Stimulated activated CD8-positive, alpha-beta memory T cell treated with anti-CD3 and anti-CD28 coated beads, Interleukin-15, amount 100 ng/mL, for 48 hours (primary cell): ENCODE results near the gene ZNF705A.
"Not testable (repeated sequence)": the region's sequence is repeated elsewhere in the genome, so short reads cannot be mapped to it uniquely, and the experiment has no call there.

ENCODE experiments used
- DNase-seq, 2 donors: peaks; one replicate each; pipeline ENCODE4 v3.0.0-alpha.2; 2020; ENCODE audit warnings: low read depth in 2 of 2

ZNF705A gene

DNA sequence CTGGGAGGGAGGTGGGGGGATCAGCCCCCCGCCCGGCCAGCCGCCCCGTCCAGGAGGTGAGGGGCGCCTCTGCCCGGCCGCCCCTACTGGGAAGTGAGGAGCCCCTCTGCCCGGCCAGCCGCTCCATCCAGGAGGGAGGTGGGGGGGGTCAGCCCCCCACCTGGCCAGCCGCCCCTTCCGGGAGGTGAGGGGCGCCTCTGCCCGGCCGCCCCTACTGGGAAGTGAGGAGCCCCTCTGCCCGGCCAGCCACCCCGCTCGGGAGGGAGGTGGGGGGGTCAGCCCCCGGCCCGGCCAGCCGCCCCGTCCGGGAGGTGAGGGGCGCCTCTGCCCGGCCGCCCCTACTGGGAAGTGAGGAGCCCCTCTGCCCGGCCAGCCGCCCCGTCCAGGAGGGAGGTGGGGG is 27.4 kb downstream of the ZNF705A start:
- DNase-seq = not testable (repeated sequence)

DNA sequence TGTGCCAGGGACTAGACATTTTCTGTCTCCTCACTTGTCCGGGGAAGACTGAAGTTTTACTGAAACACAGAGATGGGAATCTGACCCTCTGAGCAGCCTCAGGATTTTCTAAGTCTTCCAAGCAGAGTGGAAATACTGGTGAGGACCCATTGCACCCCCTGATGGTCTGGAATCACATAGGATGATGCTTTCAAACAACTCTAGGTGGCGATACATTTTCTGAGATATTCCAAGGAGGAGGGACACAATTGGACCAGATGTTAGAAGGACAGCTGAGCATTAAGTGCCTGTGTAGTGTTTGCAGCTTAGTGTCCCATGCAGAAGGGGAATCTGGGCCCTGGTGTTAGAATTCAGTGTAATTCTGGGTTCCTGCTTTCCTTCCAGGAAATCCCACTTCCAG is 31.3 kb downstream of the ZNF705A start:
- DNase-seq = not testable (repeated sequence)

DNA sequence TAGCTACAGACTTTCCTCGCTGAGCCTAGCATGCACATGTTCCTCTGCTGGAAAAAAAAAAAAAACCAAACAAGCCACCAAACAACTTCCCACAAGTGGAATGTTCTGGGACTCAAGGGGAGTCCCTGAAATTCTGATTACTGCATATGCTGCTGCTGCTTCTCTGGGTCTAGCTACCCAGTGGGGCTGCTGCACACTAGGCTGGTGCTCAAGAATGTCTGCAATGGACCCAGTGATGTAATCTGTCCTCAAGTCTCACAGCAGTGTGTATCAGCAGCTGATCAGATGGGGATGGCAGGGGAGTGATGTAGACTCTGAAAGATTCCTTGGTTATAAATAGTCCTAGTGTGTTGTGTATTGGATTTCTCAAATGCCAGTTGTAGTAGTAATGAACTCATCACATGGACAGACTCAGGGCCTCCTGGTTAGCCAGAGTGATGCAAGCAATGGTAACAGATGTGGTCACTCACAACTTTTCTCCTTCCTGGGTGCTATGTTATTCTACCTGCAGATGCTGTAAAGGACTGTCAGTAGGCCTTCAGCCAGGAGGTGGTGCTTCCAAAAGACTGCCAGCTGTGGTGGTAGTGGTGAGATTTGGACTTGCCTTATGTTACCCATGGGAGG is 41.0 kb downstream of the ZNF705A start:
- not testable (repeated sequence) for DNase-seq

DNA sequence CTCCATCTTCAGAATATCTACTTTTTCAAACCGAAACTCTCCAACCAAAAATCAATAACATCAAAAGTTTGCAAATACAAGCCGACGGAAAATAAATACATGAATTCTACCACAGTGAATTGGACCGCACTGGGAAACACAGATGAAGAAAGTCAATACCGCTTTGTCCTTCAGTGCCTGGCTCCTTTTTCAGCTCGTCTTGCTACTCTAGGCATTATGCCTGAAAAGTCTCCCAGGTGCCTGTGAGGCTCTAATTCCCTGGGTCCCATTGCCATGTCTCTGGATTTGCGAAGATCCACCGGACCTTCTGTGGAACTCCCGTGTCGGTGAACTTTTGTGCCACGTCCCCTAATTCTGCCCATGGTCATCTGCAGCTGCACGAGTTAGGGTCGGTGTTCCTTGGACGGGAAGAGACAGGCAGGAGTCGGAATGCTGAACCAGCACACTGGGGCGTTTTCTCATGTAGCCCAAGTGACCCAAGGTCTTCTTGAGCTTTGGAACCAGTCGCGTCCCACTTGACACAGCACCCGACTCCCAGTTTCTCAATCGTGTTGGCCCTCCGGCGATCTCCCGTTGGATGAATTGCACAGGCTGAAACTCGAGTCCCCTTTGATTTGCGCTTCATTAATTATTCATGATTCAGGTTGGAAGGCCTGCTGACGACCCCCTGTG is 62.0 kb downstream of the ZNF705A start:
- DNase-seq = not testable (repeated sequence)

DNA sequence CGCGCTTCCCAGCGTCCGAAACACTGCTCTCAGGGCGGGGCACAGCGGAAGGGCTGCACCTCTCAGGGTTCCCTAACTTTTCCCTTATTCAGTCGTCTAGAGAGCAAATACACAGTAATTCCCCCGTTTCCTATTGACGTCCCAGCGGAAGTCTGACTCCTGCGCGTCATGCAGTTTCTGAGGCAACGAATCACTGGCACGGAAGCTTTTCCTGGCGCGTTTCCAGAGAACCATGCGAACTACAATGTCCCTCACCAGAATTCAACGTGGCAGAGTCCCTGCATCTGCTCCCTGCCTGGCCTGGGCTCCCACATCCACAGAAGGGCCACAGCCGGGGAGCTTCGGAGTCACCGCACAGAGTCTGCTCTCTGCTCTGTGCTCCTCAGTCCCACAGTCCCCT is 64.6 kb downstream of the ZNF705A start:
- DNase-seq = not testable (repeated sequence)

DNA sequence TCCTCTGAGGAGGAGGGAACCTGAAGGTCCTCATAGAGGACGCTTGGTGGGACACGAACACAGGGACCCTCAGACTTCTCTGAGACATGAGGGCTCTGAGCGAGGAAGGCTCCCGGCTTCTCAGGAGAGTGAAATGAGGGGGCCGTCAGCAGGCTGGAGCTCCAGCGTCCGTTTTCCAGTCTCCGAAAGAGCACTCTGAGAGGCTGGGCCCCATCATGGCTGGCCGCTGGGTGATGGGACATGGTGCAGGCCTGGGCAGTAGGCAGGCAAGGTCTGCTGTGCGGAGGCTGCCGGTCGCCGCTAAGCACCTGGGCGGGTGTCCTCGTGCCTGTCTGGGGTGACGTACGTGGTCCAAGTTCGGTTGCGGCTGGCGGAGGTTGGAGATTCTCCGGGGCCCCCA is 65.0 kb downstream of the ZNF705A start:
- DNase-seq = not testable (repeated sequence)

DNA sequence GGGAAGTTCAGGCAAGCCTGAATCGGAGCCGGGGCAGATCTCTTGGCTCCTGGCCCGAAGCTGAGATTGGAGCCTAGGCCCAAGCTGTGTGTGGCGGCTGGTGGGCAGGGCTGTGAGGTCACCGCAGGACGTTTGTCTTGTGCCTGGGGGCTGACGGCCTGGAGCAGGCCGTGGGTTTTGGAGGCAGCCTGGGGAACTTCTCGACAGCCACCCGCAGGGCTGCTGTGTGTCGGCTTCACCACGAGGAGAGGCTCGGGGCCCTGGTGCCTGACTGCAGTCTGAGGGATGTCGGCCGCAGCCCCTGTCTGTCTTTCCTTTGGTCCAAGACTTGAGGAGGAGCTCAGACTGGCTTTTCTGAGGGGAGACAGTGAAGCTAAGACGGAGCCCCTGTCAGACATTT is 65.5 kb downstream of the ZNF705A start:
- DNase-seq = not testable (repeated sequence)

DNA sequence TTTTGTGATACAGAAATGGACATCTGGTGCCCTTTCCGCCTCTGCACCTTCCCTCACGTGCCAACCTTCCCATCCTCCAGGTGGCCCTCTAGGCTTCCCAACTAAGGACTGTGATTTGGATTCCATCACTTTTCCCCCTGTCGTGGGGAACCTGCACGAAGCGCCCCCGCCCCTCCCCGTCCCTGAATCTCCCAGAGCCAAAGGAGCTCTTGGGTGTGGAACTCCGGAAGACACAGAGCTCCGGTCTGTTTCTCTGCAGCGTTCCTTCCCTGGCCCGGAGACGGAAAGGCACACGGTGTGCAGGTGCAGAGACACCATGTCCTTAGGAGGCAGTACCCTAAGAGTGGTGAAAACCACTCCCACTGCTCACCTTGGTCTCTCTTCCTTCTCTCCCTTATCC is 66.8 kb downstream of the ZNF705A start:
- DNase-seq = not testable (repeated sequence)

DNA sequence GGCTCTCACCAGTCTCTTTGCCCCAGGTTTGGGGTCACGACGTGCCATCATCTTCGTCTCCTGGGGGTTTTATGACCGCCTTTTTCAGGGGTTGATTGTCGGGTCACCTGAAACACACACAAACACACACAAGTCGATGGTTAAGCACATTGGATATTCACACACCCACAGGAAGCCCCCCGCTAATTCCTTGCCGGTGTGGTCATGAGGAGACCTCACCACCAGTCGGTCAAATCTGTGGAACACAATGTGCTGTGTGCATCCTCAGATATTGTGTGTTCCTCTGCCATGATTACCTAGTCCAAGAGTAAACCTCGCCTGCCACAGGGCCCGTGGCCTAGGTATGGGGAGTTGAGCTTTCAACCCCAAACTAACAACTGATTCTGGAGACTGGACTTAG is 68.0 kb downstream of the ZNF705A start:
- not testable (repeated sequence) for DNase-seq

DNA sequence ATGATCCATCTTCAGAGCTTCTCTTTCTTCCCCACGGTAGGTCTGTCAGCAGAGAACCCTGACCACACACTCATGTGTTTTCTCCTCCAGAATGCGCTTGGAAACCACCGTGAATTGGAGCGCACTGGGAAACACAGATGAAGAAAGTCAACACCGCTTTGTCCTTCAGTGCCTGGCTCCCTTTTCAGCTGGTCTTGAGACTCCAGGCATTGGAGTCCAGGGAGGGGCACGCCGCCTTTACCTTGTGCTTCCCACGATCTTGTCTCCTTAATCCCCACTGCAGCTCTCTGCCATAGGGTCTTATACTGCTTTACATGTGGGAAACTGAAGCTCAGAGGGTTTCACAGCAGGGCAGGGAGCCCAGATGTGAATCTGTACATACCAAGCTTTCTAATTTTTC is 69.5 kb downstream of the ZNF705A start:
- no peak for DNase-seq

DNA sequence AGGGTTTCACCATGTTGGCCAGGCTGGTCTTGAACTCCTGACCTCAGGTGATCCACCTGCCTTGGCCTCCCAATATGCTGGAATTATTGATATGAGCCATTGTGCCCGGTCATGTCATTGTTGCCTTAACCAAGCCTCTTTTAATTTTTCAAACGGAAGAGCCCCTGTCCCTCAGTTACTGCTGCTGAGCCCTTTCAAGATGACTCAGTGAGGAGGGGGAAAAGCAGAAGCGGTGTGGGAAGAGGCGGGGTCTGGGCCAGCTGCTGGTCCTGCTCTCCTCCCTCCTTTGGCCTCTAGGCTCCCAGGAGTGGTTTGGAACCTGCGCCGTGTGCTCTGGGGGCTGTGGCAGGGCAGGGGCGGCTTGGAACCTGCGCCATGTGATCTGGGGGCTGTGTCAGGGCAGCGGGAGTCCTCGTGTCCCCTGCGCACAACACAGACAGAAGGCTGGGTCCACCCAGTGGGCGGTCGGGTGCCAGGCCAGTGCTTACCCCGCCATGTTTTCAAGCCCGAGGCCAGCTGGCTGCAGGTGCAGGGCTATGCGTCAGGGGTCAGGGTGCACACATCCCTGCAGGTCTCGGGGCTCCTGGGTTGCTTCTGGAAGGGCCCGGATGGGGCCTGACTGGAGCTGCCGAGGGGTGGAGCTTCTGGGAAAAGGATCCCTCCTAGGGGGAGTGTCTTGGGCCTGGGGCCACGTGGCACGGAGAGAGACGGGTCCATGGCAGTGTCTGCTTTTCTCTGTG is 70.3 kb downstream of the ZNF705A start, which contains the start of gene FAM90A1:
Gene FAM90A1, minus strand, starts transcription at position 627 of the 740 bp plus-strand sequence. CDS start 2,786 bp downstream, outside the sequence.
- peak in 1 of 2 donors; percentile 9 for DNase-seq

DNA sequence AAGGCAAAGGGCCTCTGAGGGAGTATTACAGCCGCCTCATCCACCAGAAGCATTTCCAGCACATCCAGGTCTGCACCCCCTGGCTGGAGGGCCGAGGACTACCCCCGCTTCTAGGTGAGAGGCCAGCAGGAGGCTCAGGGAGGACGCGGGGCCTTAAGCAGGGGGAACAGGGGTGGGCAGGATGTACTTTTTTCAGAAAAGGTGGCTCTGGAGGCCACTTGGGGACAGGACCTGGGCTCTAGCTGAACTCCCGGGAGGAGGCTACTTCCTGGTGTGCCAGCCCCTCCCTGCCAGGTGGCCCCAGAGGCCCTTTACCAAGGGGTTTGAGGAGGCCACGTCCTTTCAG is 70.9 kb downstream of the ZNF705A start:
- DNase-seq = not testable (repeated sequence)

DNA sequence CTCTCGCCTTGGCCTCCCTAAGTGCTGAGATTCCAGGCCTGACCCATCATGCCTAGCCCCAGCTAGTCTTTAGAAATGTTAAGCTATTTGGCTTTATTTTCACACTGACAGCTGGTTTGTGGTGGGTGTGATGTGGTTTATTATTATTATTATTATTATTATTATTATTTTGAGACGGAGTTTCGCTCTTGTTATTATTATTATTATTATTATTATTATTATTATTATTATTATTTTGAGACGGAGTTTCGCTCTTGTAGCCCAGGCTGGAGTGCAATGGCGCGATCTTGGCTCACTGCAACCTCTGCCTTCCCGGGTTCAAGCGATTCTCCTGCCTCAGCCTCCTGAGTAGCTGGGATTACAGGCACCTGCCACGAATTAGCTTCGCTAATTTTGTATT is 71.8 kb downstream of the ZNF705A start:
- not testable (repeated sequence) for DNase-seq

DNA sequence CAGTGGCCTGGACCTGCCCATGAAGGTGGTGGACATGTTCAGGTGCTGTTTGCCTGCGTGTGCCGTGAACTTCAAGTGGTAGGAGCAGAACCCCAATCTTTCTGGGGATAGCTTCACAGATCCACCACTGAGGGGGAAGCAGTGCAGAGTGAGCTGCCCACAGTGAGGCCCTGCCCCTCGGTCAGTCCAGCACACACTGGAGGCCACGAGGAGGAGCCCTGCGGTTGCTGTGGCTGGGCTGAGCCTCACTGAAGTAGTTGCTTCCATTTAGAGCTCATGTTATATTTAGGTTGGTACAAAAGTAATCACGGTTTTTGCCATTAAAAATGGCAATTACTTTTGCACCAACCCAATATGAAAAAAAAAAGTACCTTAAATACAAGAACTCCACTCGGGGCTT is 72.7 kb downstream of the ZNF705A start:
- DNase-seq = not testable (repeated sequence)
